22Rv1 (cell line): Measurements from ENCODE around the gene SPATS2L.

ENCODE experiments used
- H3K27ac ChIP-seq: fragments of 450-650 bp; 2 replicates; pipeline ENCODE4 v1.5.1; 2017
- ZFX ChIP-seq: fragments of 450-650 bp; IDR thresholded peaks from 2 replicates; pipeline ENCODE4 v1.6.1; 2017; ENCODE audit warnings: antibody characterized with exemption, borderline replicate concordance
- TF ChIP-seq, protein P1 (sequence below): fragments of 450-650 bp; IDR thresholded peaks from 2 replicates; pipeline ENCODE4 v1.5.1; 2017; ENCODE audit warnings: mild to moderate bottlenecking

The SPATS2L gene

DNA sequence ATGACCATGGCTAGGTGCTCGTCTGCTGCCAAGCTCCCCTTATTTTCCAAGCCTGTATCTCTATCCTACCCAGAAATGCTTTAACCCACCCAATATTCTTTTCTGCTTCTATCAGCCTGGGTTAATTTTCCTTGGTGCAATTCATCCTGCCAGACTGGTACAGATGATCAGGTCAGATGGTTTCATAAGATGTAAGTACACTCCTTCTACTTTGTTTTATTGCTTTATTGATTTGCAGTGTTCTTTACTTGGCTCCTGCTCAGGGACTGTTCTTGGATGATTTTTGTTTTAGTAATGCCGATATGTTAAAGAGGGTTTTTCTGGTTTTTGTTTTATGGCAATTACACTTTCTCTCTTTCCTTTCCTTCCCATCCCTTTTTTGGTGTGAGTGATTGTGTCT lies 217.1 kb downstream of the SPATS2L start:
- no peak overlapping the region for H3K27ac ChIP-seq
- TF ChIP-seq, protein P1, sequence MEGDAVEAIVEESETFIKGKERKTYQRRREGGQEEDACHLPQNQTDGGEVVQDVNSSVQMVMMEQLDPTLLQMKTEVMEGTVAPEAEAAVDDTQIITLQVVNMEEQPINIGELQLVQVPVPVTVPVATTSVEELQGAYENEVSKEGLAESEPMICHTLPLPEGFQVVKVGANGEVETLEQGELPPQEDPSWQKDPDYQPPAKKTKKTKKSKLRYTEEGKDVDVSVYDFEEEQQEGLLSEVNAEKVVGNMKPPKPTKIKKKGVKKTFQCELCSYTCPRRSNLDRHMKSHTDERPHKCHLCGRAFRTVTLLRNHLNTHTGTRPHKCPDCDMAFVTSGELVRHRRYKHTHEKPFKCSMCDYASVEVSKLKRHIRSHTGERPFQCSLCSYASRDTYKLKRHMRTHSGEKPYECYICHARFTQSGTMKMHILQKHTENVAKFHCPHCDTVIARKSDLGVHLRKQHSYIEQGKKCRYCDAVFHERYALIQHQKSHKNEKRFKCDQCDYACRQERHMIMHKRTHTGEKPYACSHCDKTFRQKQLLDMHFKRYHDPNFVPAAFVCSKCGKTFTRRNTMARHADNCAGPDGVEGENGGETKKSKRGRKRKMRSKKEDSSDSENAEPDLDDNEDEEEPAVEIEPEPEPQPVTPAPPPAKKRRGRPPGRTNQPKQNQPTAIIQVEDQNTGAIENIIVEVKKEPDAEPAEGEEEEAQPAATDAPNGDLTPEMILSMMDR = no peak
- TF ChIP-seq ZFX = no peak

DNA sequence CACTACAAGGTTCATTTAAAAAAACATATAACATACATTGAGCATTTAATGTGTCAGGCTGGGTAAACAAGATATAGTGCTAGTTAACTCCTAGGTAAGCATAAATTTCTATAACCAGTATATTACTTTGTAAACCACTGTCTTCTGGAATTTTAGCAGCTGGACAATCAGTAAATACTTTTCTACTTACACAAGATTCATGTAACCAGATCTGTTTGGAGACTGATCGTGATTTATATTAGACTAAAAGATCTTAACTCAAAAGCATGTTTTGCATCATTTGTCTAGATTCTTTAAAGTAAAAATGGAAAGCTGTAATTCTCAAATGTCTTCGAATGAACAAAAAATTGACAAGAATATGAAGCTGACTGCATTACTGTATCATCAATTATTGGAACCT lies 218.6 kb downstream of the SPATS2L start:
- H3K27ac ChIP-seq = 0 out of 2 replicates have a peak overlapping the region, but pooled peaks have one; percentile 79
- TF ChIP-seq, protein P1 = no peak
- no peak for TF ChIP-seq ZFX

DNA sequence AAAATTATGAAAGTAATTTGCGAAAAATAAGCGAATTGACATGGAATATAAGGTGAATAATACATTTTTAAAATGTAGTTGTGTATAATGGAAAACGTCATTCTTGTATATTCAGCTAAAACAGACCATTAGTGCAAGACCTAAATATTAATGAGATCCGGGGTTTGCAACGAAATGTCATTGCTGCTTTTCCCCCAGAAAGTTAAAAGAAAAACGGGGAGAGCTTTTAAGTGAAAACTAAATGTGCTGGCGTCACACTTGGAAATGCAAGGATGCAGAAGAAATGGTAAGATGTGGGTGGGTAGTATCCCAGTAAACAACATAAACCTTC lies 219.0 kb downstream of the SPATS2L start:
- H3K27ac ChIP-seq = peak overlapping the region; percentile 79

DNA sequence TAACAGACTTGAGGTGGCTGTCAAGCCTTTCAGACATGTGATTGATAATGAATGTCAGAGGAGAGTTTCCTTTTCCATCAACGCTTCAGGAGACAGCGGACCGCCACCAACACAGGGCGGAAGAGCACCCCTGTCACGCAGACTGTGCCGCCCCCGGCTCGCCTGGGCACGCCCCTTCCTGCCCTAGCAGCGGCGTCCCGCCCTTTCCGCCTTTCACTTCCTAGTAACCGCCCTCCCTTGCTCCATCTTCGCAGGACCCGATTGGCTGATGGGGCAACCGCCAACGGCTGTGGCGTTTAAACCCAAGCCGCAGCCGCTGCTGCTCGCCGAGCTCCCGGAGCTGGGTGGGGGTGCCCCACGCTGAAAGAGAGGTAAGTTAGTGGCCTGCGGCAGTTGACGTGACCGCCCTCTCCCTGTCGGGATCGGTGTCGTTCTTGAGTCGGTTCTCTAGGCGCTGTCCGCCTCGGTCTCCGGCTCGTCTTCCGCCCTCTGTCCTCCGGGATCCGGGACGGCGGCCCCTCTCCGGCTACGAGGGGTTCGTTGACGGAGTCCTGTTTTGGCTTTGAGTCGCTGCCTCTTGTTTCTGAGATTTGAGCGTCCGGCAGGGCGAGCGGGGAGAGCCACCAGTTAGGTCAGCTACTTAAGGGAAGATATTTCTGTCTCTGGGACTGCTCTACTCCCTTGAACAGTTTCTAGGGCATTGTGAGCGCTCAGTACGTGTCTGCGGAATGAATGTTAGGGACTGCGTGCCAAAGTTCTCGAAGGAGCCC lies 219.6 kb downstream of the SPATS2L start, which contains the start of gene SGO2:
Gene SGO2 (plus strand): TSS at position 326 of the 770 bp plus-strand sequence. CDS start 6,769 bp downstream, outside the sequence.
- peak within 1 kb of the TSS; percentile 79 for H3K27ac ChIP-seq
- no peak for TF ChIP-seq ZFX
- TF ChIP-seq, protein P1 = 0 out of 2 replicates have a peak, but pooled peaks have one; percentile 8

More for the DNA sequence above, 219.0 kb downstream of the SPATS2L start:
- TF ChIP-seq, protein P1 = no peak
- no peak for TF ChIP-seq ZFX

DNA sequence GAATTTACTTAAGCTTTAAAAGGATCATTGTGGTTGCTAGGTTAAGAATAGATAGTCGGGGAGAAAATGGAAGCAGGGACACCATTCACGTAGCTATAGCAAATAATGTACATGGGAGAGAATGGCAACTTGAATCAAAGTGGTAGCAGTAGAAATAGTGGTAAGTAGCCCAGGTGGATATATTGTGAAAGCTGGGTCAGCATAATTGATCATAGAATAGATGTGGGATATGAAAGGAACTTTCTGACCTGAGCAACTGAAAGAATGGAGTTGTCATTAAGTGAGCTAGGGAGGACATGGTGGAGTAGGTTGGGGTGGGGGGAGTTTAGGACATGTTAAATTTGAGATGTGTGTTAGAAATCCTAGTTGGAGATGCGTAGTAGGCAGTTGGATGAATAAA lies 221.7 kb downstream of the SPATS2L start:
- no peak overlapping the region for H3K27ac ChIP-seq
- TF ChIP-seq, protein P1 = no peak
- no peak for TF ChIP-seq ZFX
